Liver (tissue), 3 donors: Measurements from ENCODE around the gene ABCC5.

ENCODE experiments used
- EGR1 ChIP-seq, 2 donors: IDR thresholded peaks; 2 replicates each; pipeline ENCODE4 v1.6.1; 2016 to 2018; ENCODE audit warnings: antibody characterized with exemption in 2 of 2, low read depth in 2 of 2
- GABPA ChIP-seq, 2 donors: IDR thresholded peaks in 1 of 2; conservative IDR thresholded peaks in 1 of 2; 2 replicates each; pipeline ENCODE4 v1.6.1; 2016; ENCODE audit warnings: antibody characterized with exemption in 2 of 2, mild to moderate bottlenecking in 1 of 2, moderate library complexity in 1 of 2
- RAD21 ChIP-seq, 2 donors: IDR thresholded peaks; 2 replicates each; pipeline ENCODE4 v1.6.1; 2016; ENCODE audit warnings: antibody characterized with exemption in 2 of 2, mild to moderate bottlenecking in 2 of 2
- TAF1 ChIP-seq: conservative IDR thresholded peaks from 2 replicates; pipeline ENCODE4 v1.6.1; 2016; ENCODE audit warnings: antibody characterized with exemption, mild to moderate bottlenecking
- YY1 ChIP-seq: IDR thresholded peaks from 2 replicates; pipeline ENCODE4 v1.6.1; 2016; ENCODE audit warnings: antibody characterized with exemption, mild to moderate bottlenecking
- TF ChIP-seq, protein P1 (sequence below): IDR thresholded peaks from 2 replicates; pipeline ENCODE4 v1.6.1; 2016; ENCODE audit warnings: antibody characterized with exemption
- TF ChIP-seq, protein P2 (sequence below): fragments of 150-350 bp; IDR thresholded peaks from 2 replicates; pipeline ENCODE4 v1.5.1; 2017; ENCODE audit warnings: improper control_type of control experiment, low read depth, low read length; ENCODE audit not compliant: missing input control
- TF ChIP-seq, protein P3 (sequence below): IDR thresholded peaks from 2 replicates; pipeline ENCODE4 v1.6.1; 2016; ENCODE audit warnings: antibody characterized with exemption
- donor health status: healthy.
- donor health status: healthy.

DNA sequence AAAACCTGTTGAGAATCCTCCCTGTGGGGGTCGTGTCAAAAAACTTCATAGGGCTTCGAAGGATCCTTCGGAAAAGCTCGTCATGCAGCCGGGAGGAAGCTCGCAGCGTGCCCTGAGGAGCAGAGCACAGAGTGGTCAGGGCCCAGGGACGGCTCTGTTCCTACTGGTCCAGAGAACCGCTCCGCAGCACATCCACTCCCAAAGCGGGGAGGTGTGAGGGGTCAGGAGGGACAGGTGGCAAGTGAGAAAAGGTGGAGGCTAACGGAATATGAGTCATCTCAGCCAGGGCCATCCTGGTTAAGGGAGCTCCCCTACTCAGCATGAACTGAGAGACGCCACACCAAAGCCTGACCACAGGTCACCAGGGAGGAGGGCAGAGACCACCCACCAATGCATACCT is 66.2 kb downstream of the ABCC5 start:
- TF ChIP-seq, protein P1, sequence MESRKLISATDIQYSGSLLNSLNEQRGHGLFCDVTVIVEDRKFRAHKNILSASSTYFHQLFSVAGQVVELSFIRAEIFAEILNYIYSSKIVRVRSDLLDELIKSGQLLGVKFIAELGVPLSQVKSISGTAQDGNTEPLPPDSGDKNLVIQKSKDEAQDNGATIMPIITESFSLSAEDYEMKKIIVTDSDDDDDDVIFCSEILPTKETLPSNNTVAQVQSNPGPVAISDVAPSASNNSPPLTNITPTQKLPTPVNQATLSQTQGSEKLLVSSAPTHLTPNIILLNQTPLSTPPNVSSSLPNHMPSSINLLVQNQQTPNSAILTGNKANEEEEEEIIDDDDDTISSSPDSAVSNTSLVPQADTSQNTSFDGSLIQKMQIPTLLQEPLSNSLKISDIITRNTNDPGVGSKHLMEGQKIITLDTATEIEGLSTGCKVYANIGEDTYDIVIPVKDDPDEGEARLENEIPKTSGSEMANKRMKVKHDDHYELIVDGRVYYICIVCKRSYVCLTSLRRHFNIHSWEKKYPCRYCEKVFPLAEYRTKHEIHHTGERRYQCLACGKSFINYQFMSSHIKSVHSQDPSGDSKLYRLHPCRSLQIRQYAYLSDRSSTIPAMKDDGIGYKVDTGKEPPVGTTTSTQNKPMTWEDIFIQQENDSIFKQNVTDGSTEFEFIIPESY, result no peak
- TF ChIP-seq EGR1 (IDR thresholded peaks at IDR 0.05; ENCODE audit: low read depth in 2 of 2) (no peak), RAD21 (IDR thresholded peaks at IDR 0.05) (no peak), GABPA (IDR thresholded peaks at IDR 0.05 in 1 of 2, conservative IDR thresholded peaks at IDR 0.05 in 1 of 2) (no peak), YY1 (no peak), TAF1 (no peak)
- TF ChIP-seq, protein P2, sequence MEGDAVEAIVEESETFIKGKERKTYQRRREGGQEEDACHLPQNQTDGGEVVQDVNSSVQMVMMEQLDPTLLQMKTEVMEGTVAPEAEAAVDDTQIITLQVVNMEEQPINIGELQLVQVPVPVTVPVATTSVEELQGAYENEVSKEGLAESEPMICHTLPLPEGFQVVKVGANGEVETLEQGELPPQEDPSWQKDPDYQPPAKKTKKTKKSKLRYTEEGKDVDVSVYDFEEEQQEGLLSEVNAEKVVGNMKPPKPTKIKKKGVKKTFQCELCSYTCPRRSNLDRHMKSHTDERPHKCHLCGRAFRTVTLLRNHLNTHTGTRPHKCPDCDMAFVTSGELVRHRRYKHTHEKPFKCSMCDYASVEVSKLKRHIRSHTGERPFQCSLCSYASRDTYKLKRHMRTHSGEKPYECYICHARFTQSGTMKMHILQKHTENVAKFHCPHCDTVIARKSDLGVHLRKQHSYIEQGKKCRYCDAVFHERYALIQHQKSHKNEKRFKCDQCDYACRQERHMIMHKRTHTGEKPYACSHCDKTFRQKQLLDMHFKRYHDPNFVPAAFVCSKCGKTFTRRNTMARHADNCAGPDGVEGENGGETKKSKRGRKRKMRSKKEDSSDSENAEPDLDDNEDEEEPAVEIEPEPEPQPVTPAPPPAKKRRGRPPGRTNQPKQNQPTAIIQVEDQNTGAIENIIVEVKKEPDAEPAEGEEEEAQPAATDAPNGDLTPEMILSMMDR, result no peak
- TF ChIP-seq, protein P3, sequence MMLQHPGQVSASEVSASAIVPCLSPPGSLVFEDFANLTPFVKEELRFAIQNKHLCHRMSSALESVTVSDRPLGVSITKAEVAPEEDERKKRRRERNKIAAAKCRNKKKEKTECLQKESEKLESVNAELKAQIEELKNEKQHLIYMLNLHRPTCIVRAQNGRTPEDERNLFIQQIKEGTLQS, result no peak
